CD1c-positive myeloid dendritic cell (primary cell): Measurements from ENCODE around the gene TEKT5.

ENCODE experiments used
- DNase-seq: peaks from one replicate; pipeline ENCODE4 v3.0.0-alpha.2; 2016; ENCODE audit errors: extremely low spot score

The TEKT5 gene

GRCh38 chr16:10579965-10580882, 114.5 kb downstream of the TEKT5 start, which contains the start of gene EMP2:
TSS of gene EMP2 (minus strand) at chr16:10580598. CDS start at chr16:10547617, 32,981 bp downstream.
- DNase-seq: peak; percentile 18

- no peak for DNase-seq
Observed at GRCh38 chr16:10579575-10579964, 115.2 kb downstream of the TEKT5 start.

GRCh38 chr16:10578474-10579316, 116.0 kb downstream of the TEKT5 start:
- DNase-seq: no peak
